Kidney (tissue), 14 donors: Measurements from ENCODE around the gene ALK. TPM values are rescaled to one million over a fixed set of nuclear protein-coding genes. Genes with fewer than 3 reads are reported as not detected.

ENCODE experiments used
- DNase-seq, 5 donors: peaks; one replicate each; pipeline ENCODE4 v3.0.0-alpha.2; 2013 to 2020
- FAIRE-seq: peaks from 2 replicates; lab custom pipeline; 2012; peaks lifted over from hg19 to GRCh38; lab: Jason Lieb, UNC
- H3K27ac ChIP-seq, 2 donors: one replicate each; pipeline ENCODE4 v1.7.0; 2013; ENCODE audit warnings: low read depth in 2 of 2, low read length in 2 of 2, inconsistent platforms in 1 of 2
- H3K27me3 ChIP-seq: one replicate; pipeline ENCODE4 v1.7.1; 2013; ENCODE audit warnings: low read length, inconsistent platforms; ENCODE audit not compliant: control insufficient read depth, insufficient read depth
- H3K36me3 ChIP-seq, 3 donors: one replicate each; pipeline versions ENCODE4 v1.7.0 to v1.7.1; 2013; ENCODE audit warnings: low read length in 3 of 3, control low read depth in 1 of 3, inconsistent platforms in 1 of 3; ENCODE audit not compliant: insufficient read depth in 3 of 3, control insufficient read depth in 2 of 3
- H3K4me1 ChIP-seq, 3 donors: one replicate each; pipeline versions ENCODE4 v1.7.0 to v1.7.1; 2013; ENCODE audit warnings: low read length in 3 of 3, inconsistent platforms in 1 of 3, low read depth in 1 of 3; ENCODE audit not compliant: control insufficient read depth in 2 of 3, insufficient read depth in 2 of 3
- H3K4me3 ChIP-seq, 3 donors: one replicate each; pipeline versions ENCODE4 v1.7.0 to v1.8.1; 2013; ENCODE audit warnings: low read length in 3 of 3, control low read depth in 1 of 3, inconsistent platforms in 1 of 3
- H3K9ac ChIP-seq, 3 donors: one replicate each; pipeline versions ENCODE4 v1.7.0 to v1.7.1; 2013; ENCODE audit warnings: low read length in 3 of 3, control low read depth in 1 of 3, inconsistent platforms in 1 of 3
- H3K9me3 ChIP-seq, 3 donors: one replicate each; pipeline versions ENCODE4 v1.7.0 to v1.7.1; 2013; ENCODE audit warnings: low read length in 3 of 3, control low read depth in 1 of 3, inconsistent platforms in 1 of 3; ENCODE audit not compliant: control insufficient read depth in 2 of 3, insufficient read depth in 1 of 3
- intact Hi-C: fragments of 100-400 bp; cut with DNase I; formaldehyde crosslinking; loops from one replicate; pipeline ENCODE4 v1.11.1; 2022
- polyA plus RNA-seq: library from polyadenylated mRNA; stranded (reverse); fragments of 350-450 nt; fragmentation: Illumina TruSeq; extraction: RNeasy Lipid Tissue Mini Kit (QIAGEN cat#74804); gene quantifications from one replicate; pipeline ENCODE4 v1.2.3, GENCODE V29; 2014; ENCODE audit warnings: low read depth, low replicate concordance; ENCODE audit not compliant: insufficient read depth
- total RNA-seq: library from RNA; stranded (reverse); fragmentation: NEBNext Ultra II Directional; extraction: Animal tissue kit (Norgen Biotek cat#: 25700); gene quantifications from one replicate; pipeline ENCODE4 v1.2.1, GENCODE V29; 2021
- TF ChIP-seq, protein P1 (sequence below): IDR thresholded peaks from 3 replicates; pipeline ENCODE4 v1.5.1; 2012; ENCODE audit warnings: mild to moderate bottlenecking, moderate library complexity, borderline replicate concordance; ENCODE audit not compliant: insufficient read depth; ENCODE audit errors: extremely low read depth
- donor health status: control.
- donor health status: control.
- donor health status: control.
- donor health status: control.
- donor health status: control.
- donor health status: DM: yes; HTN: yes; CAD: no.
- donor health status: Normal renal cell carcinoma (clear cell type).

ALK gene
- total and polyA plus RNA-seq, 2 donors from 2014 or later: 0.13 TPM; not detected in 1

DNA sequence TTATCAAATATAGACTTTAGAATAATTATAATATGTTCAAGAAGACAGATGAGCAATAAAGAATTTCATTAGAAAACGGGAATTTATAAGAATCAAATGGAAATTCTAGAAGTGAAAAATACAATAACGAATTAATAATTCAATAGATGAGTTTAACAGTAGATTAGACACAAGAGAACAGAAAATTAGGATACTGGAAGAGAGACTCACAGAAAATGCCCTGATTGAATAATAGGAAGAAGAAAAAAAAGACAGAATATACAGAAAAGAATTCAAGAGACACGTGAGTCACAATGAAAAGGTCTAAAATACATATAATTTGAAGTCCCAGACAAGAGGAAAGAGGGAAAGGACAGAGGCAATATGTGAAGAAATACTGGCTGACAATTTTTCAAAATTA, 451.4 kb downstream of the ALK start:
- Histone ChIP-seq H3K36me3 (no peaks in the 10 kb centered on the region), H3K27ac (no peak overlapping the region), H3K4me1 (no peaks in the 10 kb centered on the region), H3K27me3 (no peaks in the 10 kb centered on the region), H3K9me3 (peaks cover 0 to 16% (median 5%) of the 10 kb centered on the region in 3 donors), H3K4me3 (no peak overlapping the region), H3K9ac (no peak overlapping the region)
- FAIRE-seq (no peak), DNase-seq (no peak)
- intact Hi-C loops: no loop called here
- TF ChIP-seq, protein P1, sequence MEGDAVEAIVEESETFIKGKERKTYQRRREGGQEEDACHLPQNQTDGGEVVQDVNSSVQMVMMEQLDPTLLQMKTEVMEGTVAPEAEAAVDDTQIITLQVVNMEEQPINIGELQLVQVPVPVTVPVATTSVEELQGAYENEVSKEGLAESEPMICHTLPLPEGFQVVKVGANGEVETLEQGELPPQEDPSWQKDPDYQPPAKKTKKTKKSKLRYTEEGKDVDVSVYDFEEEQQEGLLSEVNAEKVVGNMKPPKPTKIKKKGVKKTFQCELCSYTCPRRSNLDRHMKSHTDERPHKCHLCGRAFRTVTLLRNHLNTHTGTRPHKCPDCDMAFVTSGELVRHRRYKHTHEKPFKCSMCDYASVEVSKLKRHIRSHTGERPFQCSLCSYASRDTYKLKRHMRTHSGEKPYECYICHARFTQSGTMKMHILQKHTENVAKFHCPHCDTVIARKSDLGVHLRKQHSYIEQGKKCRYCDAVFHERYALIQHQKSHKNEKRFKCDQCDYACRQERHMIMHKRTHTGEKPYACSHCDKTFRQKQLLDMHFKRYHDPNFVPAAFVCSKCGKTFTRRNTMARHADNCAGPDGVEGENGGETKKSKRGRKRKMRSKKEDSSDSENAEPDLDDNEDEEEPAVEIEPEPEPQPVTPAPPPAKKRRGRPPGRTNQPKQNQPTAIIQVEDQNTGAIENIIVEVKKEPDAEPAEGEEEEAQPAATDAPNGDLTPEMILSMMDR: no peak

DNA sequence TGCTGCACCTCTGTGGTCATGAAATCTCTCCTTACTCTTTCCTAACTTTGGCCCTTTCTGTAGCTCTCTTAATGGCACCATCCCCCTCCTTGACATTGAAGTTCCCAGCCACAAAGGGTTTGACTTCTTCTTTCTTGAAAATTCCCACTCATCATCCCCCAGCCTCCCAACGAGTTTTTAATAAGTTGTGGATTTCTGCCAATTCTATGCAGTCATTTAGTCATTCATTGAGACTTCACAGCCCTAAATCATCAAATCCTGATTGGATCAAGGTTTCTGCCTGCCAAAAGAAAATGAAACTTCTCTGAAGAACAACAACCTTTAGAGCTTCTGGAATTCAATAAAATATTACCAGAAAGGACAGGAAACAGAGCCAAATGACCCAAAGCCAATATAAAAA, 451.9 kb downstream of the ALK start:
- DNase-seq (no peak), FAIRE-seq (no peak)
- H3K9me3 ChIP-seq: peaks cover 0 to 16% (median 5%) of the 10 kb centered on the region in 3 donors
- TF ChIP-seq, protein P1: no peak
- no peaks in the 10 kb centered on the region for H3K4me1 ChIP-seq
- no peaks in the 10 kb centered on the region for H3K36me3 ChIP-seq
- H3K27me3 ChIP-seq: no peaks in the 10 kb centered on the region
- intact Hi-C loops: no loop called here
- no peak overlapping the region for H3K27ac ChIP-seq
- H3K9ac ChIP-seq: no peak overlapping the region
- no peak overlapping the region for H3K4me3 ChIP-seq

DNA sequence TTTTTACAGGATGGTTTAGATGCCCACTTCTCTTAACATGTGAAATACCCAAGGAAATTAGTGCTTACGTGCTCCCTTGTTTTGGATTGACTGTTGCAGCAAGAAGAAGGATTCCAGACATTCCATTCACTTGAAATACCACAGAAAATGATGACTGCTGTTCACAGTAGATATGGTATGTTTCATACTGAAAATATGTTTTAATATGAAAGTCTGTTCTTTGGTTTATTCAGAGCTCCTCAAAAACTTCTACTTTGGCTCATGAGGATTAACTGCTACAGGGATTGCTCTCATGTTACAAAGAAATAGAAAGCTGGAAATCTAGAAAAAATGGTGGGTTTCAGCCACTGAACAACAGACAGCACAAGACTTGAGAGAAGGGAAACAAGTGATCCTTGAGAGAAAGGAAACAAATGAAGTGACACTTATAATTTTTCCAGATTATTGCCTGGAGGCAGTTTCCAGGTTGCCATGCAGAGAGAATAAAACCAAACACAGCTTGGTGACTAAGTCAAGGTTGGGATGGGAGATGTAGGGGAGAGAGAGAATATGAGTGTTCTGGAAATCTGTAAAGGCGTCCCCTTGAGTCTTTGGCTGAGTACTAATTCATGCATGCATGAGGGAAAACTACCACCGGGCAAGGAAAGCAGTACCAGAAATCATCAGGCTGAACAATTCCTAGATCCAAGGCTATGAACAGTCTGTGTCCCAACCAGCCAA, 458.0 kb downstream of the ALK start:
- no peak overlapping the region for H3K9ac ChIP-seq
- intact Hi-C loops: no loop called here
- FAIRE-seq: no peak

More for the DNA sequence above, 458.0 kb downstream of the ALK start:
- Histone ChIP-seq H3K27ac (no peak overlapping the region), H3K9me3 (no peaks in the 10 kb centered on the region), H3K27me3 (no peaks in the 10 kb centered on the region), H3K36me3 (no peaks in the 10 kb centered on the region), H3K4me1 (no peaks in the 10 kb centered on the region), H3K4me3 (no peak overlapping the region)
- TF ChIP-seq, protein P1: no peak
- DNase-seq: no peak
